GM12892 (cell line): Measurements from ENCODE around the gene PLCH1.

ENCODE experiments used
- POLR2A ChIP-seq: IDR thresholded peaks from 2 replicates; pipeline ENCODE4 v1.6.1; 2011; ENCODE audit warnings: low read depth, low read length, control low read depth
- TAF1 ChIP-seq: IDR thresholded peaks from 2 replicates; pipeline ENCODE4 v1.6.1; 2011; ENCODE audit warnings: low read depth, mild to moderate bottlenecking, control low read depth, low read length, borderline replicate concordance

DNA sequence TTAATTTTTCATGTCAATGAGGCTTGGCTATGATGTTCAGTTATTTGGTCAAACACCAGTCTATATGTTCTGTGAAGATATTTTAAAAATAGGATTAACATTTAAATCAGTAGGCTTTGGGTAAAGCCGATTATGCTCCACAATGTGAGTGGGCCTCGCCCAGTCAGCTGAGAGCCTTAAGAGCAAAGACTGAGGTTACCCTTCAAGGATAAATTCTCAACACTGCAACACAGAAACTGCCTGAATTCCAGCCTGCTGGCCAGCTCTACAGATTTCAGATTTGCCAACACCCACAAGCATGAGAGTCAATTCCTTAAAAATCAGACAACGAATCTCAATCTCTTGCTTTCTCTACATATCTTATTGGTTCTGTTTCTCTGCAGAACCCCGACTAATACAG, 188.3 kb downstream of the PLCH1 start:
- TF ChIP-seq POLR2A (no peak), TAF1 (no peak)
